Activated naive CD4-positive, alpha-beta T cell treated with anti-CD3 and anti-CD28 coated beads, Interleukin-2, amount 10 ng/mL, durations not matched to agents 7 days and 5 days (primary cell): ENCODE measurements around the gene TMEM178B.

Experiments used
- CTCF ChIA-PET: fragments of 350-600 bp; sonication (Branson Sonifier 250); formaldehyde crosslinking; loops from one replicate; lab custom pipeline; 2021; ENCODE audit warnings: antibody characterized with exemption; lab: Charles Lee
- DNase-seq: peaks from one replicate; pipeline ENCODE4 v3.0.0-alpha.2; 2020
- H3K27ac Mint-ChIP-seq: one replicate; pipeline ENCODE4 v1.8.0; 2021; ENCODE audit warnings: mild to moderate bottlenecking, moderate library complexity, mixed read lengths
- H3K27me3 Mint-ChIP-seq: one replicate; pipeline ENCODE4 v1.8.0; 2021; ENCODE audit warnings: mild to moderate bottlenecking, mixed read lengths
- H3K36me3 Mint-ChIP-seq: one replicate; pipeline ENCODE4 v1.8.0; 2021; ENCODE audit warnings: mixed read lengths
- H3K4me1 Mint-ChIP-seq: one replicate; pipeline ENCODE4 v1.8.0; 2021; ENCODE audit warnings: mixed read lengths
- H3K4me3 Mint-ChIP-seq: one replicate; pipeline ENCODE4 v1.8.0; 2021; ENCODE audit warnings: mild to moderate bottlenecking, moderate library complexity, mixed read lengths
- H3K9me3 Mint-ChIP-seq: one replicate; pipeline ENCODE4 v1.8.0; 2021; ENCODE audit warnings: mixed read lengths

Gene TMEM178B

DNA sequence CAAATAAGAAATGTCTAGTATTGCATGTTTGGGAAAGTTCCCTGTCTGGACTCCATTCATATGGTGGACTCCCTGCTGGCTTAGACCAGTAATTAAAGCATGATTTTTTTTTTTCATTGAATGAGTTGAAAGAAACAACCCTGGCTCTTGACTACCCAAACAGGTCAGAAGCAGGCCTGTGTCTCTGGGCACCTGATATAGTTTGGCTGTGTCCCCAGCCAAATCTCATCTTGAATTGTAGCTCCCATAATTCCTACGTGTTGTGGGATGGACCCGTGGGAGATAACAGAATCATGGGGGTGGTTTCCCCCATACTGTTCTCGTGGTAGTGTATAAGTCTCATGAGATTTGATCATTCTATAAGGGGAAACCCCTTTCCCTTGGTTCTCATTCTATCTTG lies 206.2 kb downstream of the TMEM178B start:
- DNase-seq = no peak
- CTCF ChIA-PET = no interaction called here
- H3K27me3 Mint-ChIP-seq = peaks cover 4% of the 10 kb centered on the region
- peaks cover 18% of the 10 kb centered on the region for H3K4me1 Mint-ChIP-seq
- H3K9me3 Mint-ChIP-seq = no peaks in the 10 kb centered on the region
- H3K36me3 Mint-ChIP-seq = no peaks in the 10 kb centered on the region
- no peak overlapping the region for H3K27ac Mint-ChIP-seq
- H3K4me3 Mint-ChIP-seq = no peak overlapping the region

DNA sequence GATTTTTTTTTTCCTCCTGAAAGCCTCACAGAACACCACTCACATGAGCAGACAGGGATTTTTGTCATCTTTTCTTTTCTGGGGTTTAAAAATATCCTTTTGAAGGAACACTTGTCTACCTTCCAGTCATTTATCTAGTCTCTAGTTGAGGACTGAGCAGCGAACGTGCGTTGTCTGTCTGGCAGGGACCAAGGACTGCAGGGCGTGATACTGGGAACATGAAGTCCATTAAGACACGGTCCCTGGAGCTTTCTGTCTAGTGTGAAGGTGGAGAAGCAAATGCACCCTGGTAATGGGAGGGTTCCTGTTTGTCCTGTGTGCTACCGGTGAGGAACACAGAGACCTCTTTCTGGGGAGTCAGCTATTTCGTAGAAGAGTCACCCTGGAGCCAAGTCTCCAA lies 207.4 kb downstream of the TMEM178B start:
- Mint-ChIP-seq H3K4me3 (no peak overlapping the region), H3K9me3 (no peaks in the 10 kb centered on the region), H3K36me3 (no peaks in the 10 kb centered on the region), H3K27ac (no peak overlapping the region), H3K27me3 (peaks cover 4% of the 10 kb centered on the region), H3K4me1 (peaks cover 18% of the 10 kb centered on the region)
- CTCF ChIA-PET = no interaction called here
- no peak for DNase-seq

DNA sequence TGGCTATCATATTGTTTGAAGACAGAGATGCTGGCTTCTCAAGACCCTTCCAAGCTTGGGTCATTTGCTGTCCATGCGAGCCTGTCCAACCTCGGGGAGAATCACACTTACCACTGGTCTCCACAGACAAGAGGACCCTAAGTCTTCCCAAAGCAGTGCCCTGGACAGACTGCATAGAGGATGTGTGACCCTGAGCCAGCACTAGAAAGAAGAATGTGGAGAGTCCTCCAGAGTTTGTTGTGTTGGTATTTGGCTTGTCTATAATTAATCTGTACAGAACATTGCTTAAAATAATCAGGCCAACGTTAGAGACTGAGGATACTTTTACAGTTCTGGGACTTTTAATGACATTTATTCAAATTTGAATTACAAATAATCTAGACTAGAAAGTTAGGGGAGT lies 212.7 kb downstream of the TMEM178B start:
- peaks cover 8% of the 10 kb centered on the region for H3K27me3 Mint-ChIP-seq
- peaks cover 20% of the 10 kb centered on the region for H3K4me1 Mint-ChIP-seq
- no peaks in the 10 kb centered on the region for H3K9me3 Mint-ChIP-seq
- CTCF ChIA-PET = no interaction called here
- no peaks in the 10 kb centered on the region for H3K36me3 Mint-ChIP-seq
- no peak overlapping the region for H3K27ac Mint-ChIP-seq
- DNase-seq = no peak
- no peak overlapping the region for H3K4me3 Mint-ChIP-seq

DNA sequence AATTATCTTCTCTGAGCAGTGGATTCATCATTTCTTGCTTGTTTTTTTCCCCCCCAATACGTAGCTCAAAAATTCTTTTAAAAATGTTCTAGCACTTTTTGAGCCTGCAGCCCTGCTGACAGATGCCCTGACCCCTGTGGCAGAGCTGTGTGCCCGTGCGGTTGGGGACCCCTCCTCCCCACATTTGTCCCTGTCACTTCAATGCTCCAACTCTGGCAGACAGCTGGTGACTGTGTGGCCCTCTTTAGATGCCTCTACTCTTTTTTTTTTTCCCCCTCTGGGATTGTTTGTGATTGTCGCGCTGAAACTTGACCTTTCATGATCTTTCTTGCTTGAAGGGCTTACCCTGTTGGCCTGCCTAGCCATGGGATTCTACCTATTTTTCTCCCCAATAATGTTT lies 214.1 kb downstream of the TMEM178B start:
- no peaks in the 10 kb centered on the region for H3K9me3 Mint-ChIP-seq
- no peak overlapping the region for H3K27ac Mint-ChIP-seq
- CTCF ChIA-PET = interaction anchor here (0.7 kb wide), 1 partner anchor 138 kb away, joined by 3 read pairs; no protein-coding TSS in a partner anchor
- H3K4me1 Mint-ChIP-seq = peaks cover 26% of the 10 kb centered on the region
- no peaks in the 10 kb centered on the region for H3K36me3 Mint-ChIP-seq
- H3K4me3 Mint-ChIP-seq = no peak overlapping the region
- peaks cover 7% of the 10 kb centered on the region for H3K27me3 Mint-ChIP-seq
- no peak for DNase-seq

DNA sequence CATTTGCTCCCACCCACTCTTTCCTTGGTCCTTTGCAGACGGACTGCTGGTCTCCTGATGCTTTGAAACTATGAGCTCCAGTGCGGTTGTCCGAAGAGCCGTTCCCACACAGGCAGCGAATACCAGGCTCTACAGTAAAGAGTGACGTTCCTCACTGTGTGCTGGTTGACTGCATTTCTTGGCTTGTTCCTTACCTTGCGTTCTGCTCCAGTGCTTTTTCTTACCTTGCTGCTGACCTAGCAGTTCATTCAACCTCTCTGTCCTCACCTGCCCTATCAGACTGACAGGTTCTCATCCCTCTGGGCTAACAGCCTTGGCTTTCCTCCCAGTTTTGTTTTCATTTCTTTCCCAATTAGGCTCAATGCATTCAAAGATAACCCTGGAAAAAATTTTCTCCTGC lies 214.8 kb downstream of the TMEM178B start:
- no peaks in the 10 kb centered on the region for H3K36me3 Mint-ChIP-seq
- CTCF ChIA-PET = interaction anchor here (0.7 kb wide), 1 partner anchor 138 kb away, joined by 3 read pairs; no protein-coding TSS in a partner anchor
- H3K4me3 Mint-ChIP-seq = no peak overlapping the region
- no peaks in the 10 kb centered on the region for H3K9me3 Mint-ChIP-seq
- no peak for DNase-seq
- peaks cover 12% of the 10 kb centered on the region for H3K27me3 Mint-ChIP-seq
- H3K4me1 Mint-ChIP-seq = peaks cover 19% of the 10 kb centered on the region
- H3K27ac Mint-ChIP-seq = no peak overlapping the region

DNA sequence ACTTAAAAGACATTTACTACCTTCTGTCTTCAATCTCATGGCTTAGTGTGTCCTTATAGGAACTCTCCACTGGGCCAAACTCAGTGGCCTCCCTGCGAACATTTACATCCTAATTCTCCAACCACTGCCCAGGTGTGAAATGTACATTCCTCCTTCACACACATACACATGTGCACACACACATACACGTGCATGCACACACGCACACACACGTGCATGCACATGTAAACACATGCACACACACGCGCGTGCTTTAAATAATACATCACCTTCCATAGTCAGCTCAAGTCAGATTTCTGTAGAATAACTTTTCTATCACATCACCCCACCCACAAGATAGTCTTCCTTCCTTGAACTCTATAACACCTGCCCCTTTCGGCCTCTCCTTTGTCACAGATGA lies 216.5 kb downstream of the TMEM178B start:
- Mint-ChIP-seq H3K4me1 (peaks cover 8% of the 10 kb centered on the region), H3K9me3 (no peaks in the 10 kb centered on the region), H3K4me3 (no peak overlapping the region), H3K36me3 (no peaks in the 10 kb centered on the region), H3K27me3 (peaks cover 12% of the 10 kb centered on the region), H3K27ac (no peak overlapping the region)
- CTCF ChIA-PET = no interaction called here
- no peak for DNase-seq

DNA sequence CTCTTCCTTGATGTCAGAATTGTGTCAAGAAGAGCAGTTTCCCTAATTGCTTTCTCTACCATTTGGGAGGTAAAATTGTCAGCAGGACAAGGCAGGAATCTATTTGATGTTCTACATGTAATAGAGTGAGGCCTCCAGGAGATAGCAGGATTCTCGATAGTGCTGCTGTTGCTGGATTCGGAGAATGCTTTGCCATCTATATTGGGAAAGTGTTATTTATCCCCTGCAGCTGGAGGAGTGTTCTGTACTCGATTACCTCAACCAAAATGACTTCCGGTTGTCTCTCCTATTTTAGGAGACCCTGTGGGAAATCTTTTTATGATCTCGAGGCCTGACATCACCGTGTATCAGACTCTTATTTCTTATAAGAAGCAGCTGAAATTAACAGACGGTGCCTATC lies 217.1 kb downstream of the TMEM178B start:
- CTCF ChIA-PET = no interaction called here
- H3K27me3 Mint-ChIP-seq = peaks cover 12% of the 10 kb centered on the region
- H3K27ac Mint-ChIP-seq = no peak overlapping the region
- no peaks in the 10 kb centered on the region for H3K9me3 Mint-ChIP-seq
- peaks cover 8% of the 10 kb centered on the region for H3K4me1 Mint-ChIP-seq
- no peak for DNase-seq
- H3K36me3 Mint-ChIP-seq = no peaks in the 10 kb centered on the region
- no peak overlapping the region for H3K4me3 Mint-ChIP-seq

DNA sequence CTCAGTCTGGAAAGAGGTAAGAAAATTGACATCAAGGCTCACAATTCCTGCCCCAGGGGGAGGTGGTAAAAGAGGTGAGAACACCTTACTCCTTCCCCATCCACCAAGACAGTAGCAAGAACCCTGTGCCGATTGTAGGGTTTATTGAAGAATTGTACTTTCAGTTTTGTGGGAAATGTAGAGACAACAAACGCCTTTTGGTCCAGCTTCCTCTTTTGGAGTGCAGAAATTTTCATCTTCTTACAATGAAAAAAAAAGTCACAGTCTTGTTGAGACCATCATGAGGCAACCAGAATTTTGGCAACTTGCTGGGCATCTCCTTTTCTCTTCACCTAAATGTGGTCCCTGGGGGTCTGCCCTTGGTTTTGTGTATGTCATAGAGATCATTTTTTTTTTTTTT lies 217.7 kb downstream of the TMEM178B start:
- Mint-ChIP-seq H3K27me3 (peaks cover 12% of the 10 kb centered on the region), H3K4me3 (no peak overlapping the region)
- CTCF ChIA-PET = no interaction called here

DNA sequence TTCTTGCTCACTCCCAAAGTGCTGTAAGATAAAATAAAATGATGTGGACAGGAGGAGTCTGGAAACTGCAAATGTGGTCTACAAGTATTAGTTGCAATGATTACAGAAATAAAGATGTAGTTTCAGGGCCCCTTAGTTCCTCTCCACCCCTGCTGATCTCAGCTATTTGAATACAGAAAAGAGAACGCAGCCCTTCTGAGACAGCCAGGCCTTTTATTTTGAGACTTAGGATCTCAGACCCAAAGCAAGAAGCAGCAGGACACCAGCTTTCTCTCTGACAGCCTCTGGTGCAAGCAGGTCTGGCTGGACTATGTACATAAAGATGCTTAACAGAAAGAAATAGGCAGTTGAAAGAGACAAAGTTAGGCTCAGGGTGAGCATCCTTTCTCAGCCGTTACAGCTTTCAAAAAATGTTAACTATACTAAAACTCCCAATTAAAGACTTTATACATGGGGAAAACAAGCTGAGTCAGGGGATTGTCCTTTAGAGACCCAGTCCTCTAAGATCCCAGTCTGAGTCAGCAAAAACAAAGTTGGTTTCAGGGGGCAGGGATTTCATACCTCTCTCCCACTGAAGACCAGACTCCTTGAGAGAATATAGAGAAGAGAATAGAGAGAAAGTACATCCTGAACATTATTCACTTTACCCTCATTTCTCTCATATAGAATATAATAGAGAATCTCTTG lies 220.4 kb downstream of the TMEM178B start:
- H3K9me3 Mint-ChIP-seq = no peaks in the 10 kb centered on the region

More for the DNA sequence above, 217.7 kb downstream of the TMEM178B start:
- Mint-ChIP-seq H3K36me3 (no peaks in the 10 kb centered on the region), H3K4me1 (peaks cover 8% of the 10 kb centered on the region), H3K27ac (no peak overlapping the region), H3K9me3 (no peaks in the 10 kb centered on the region)
- DNase-seq = no peak

DNA sequence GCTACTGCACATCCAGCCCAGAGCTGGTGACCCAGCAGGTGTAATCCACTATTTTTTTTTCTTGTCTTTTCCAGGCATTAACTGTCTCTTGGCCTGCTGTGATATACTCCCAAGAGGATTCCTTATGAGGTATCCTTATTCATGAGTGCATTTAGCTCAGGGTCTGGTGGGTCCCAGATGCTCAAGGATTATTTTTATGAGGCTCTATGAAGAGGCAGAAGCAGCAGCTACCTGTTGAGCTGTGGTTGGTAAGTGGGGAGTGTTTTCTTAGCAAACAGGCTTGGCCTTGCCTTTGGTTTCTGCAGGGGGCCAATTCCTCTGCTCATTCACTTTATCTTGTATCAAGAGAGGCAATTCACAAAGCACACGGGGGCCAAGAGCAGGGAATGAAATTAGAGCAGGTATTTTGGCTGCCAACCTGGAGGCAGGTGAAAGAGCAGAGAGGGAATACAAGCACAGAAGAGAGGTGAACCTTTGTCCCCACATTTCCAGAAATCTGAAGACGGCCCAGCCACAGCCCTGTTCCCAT lies 221.6 kb downstream of the TMEM178B start:
- CTCF ChIA-PET = no interaction called here
- Mint-ChIP-seq H3K9me3 (no peaks in the 10 kb centered on the region), H3K27ac (no peak overlapping the region), H3K36me3 (no peaks in the 10 kb centered on the region), H3K27me3 (peaks cover 5% of the 10 kb centered on the region), H3K4me3 (no peak overlapping the region), H3K4me1 (peaks cover 8% of the 10 kb centered on the region)
- no peak for DNase-seq

More for the DNA sequence above, 220.4 kb downstream of the TMEM178B start:
- no peak for DNase-seq
- Mint-ChIP-seq H3K4me1 (peaks cover 8% of the 10 kb centered on the region), H3K4me3 (no peak overlapping the region), H3K36me3 (no peaks in the 10 kb centered on the region), H3K27me3 (peaks cover 5% of the 10 kb centered on the region), H3K27ac (no peak overlapping the region)
- CTCF ChIA-PET = no interaction called here

DNA sequence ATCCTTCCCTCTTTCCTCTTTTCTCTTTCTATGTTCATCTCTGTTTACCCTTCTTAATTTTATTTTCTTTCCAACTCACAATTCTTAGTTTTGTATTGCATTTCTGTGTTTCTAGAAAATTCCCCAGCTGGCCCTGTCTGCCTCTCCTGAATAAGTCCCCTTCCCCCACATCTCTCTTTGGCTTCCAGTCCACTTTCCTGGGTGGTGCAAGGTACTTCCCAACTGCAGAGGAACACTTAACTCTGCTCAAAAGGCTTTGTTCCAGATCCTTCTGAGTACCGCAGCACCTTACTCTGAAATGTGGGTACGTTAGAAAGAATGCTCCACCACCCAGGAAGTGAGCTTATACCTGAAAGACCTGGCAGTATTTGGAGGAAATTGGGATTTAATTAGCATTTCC lies 227.0 kb downstream of the TMEM178B start:
- H3K27me3 Mint-ChIP-seq = no peaks in the 10 kb centered on the region
- CTCF ChIA-PET = no interaction called here
- no peaks in the 10 kb centered on the region for H3K36me3 Mint-ChIP-seq
- no peaks in the 10 kb centered on the region for H3K4me1 Mint-ChIP-seq
- no peaks in the 10 kb centered on the region for H3K9me3 Mint-ChIP-seq
- DNase-seq = no peak
- H3K4me3 Mint-ChIP-seq = no peak overlapping the region
- H3K27ac Mint-ChIP-seq = no peak overlapping the region

DNA sequence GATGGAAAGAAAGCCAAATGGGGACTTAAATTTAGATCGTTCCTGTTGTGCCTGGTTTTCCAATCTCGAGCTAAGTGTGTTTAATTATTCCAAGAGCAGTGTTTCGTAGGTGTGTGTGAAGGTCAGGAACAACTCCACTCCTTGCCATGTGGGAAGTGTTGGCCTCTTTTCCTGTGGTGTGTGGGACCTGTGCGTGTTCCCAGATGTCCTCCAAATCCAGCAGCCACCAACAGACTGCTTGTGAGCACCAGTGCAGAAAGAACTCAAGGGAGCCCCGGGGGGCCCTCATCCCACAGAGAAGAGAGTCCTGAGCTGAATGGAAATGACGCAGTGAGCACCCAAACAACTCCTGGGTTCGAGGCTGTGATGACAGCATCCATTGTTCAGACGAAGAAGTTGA lies 227.7 kb downstream of the TMEM178B start:
- H3K27me3 Mint-ChIP-seq = no peaks in the 10 kb centered on the region
- no peak overlapping the region for H3K4me3 Mint-ChIP-seq
- H3K9me3 Mint-ChIP-seq = no peaks in the 10 kb centered on the region
- H3K27ac Mint-ChIP-seq = no peak overlapping the region
- DNase-seq = no peak
- no peaks in the 10 kb centered on the region for H3K4me1 Mint-ChIP-seq
- H3K36me3 Mint-ChIP-seq = no peaks in the 10 kb centered on the region
- CTCF ChIA-PET = no interaction called here

DNA sequence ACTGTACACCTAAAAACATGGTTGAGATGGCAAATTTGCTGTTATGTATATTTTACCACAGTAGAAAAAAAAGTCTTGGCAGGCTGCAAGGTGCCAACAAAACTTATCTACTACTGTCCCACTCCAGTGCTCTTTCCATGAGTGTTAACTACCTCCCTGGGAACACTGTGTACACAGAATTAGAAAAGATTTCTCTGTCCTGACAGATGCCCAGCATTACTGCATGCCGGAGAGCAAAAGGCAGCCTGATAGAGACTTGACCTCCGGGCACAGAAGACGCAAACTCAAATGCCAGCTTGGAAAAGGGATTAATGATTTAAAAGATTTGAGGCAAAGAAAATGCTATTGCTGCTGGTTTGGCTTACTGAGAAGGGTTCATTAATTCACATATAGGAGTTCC lies 228.8 kb downstream of the TMEM178B start:
- Mint-ChIP-seq H3K4me3 (no peak overlapping the region), H3K4me1 (no peaks in the 10 kb centered on the region), H3K27me3 (no peaks in the 10 kb centered on the region), H3K36me3 (no peaks in the 10 kb centered on the region), H3K9me3 (no peaks in the 10 kb centered on the region), H3K27ac (no peak overlapping the region)
- CTCF ChIA-PET = no interaction called here
- DNase-seq = no peak

DNA sequence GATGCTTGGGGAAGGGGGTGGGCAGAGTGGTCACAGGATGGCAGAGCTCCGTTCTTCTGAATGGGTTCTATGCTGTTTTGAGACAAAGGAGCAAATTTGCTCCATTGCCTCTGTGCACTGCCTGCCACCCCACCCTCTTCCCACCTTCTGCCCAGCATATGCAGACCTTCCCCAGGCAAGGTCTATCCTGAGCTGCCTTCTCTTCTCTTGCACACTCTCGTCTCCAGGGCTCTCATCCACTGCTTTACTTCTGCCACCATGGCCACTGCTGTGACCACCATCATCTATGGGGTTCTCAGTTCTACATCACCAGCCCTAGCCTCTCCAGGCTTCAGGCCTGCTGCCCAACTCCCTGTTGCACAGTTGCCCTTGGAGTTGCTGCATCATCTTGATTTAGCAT lies 230.4 kb downstream of the TMEM178B start:
- DNase-seq = no peak

DNA sequence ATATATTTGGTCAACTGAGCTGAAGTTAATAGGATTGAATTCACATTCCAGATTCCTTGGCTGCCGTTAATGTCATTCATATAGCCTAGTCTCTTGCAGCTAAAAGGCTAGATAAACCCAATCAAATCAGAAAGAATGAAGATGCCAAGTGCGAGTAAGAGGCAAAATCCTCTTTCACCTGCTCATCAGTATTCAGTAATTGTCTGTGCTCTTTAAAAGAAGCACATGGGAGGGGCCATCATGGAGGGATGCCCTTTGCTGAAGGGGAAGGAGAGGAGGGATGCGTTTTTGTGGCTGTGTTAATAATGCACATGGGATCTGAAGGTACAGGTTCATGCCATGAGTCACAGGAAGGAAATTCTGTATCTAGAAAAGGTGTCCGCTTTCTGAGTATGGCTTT lies 232.2 kb downstream of the TMEM178B start:
- H3K4me1 Mint-ChIP-seq = no peaks in the 10 kb centered on the region
- H3K27me3 Mint-ChIP-seq = no peaks in the 10 kb centered on the region
- no peaks in the 10 kb centered on the region for H3K9me3 Mint-ChIP-seq
- no peak overlapping the region for H3K4me3 Mint-ChIP-seq
- DNase-seq = no peak
- no peaks in the 10 kb centered on the region for H3K36me3 Mint-ChIP-seq
- CTCF ChIA-PET = no interaction called here
- H3K27ac Mint-ChIP-seq = no peak overlapping the region

More for the DNA sequence above, 230.4 kb downstream of the TMEM178B start:
- Mint-ChIP-seq H3K4me1 (no peaks in the 10 kb centered on the region), H3K36me3 (no peaks in the 10 kb centered on the region), H3K9me3 (no peaks in the 10 kb centered on the region), H3K27me3 (no peaks in the 10 kb centered on the region), H3K4me3 (no peak overlapping the region), H3K27ac (no peak overlapping the region)
- CTCF ChIA-PET = no interaction called here
